Measurements from ENCODE around the gene ERBB3. TPM values are rescaled to one million over a fixed set of nuclear protein-coding genes. Genes with fewer than 3 reads are reported as not detected.

Gene ERBB3
- total RNA-seq, 3 donors from 2014 or later = 0.48 to 187 (median 119) TPM

DNA sequence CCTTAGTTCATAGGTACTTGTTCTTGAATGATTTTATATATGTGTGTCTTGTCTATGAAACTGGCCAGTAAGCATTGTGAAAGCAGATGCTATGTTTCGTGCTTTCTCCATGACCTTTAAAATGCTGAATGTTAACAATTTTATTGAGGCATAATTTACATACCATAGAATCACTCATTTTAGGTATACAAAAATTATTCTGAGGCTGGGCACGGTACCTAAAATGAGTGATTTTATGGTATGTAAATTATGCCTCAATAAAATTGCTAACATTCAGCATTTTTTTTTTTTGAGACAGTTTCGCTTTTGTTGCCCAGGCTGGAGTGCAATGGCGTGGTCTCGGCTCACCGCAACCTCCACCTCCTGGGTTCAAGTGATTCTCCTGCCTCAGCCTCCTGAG lies 54.9 kb downstream of the ERBB3 start:
- Histone ChIP-seq H3K27ac (no peak overlapping the region), H3K36me3 (peaks cover 5% of the 10 kb centered on the region), H3K27me3 (no peaks in the 10 kb centered on the region), H3K4me1 (no peaks in the 10 kb centered on the region), H3K4me3 (no peak overlapping the region), H3K9me3 (no peaks in the 10 kb centered on the region)
- intact Hi-C loops (cut with DNase I; ENCODE audit: low total_unique reads) = no loop called here
- no peak for DNase-seq (ENCODE audit: low spot score in 2 of 2)
- no peak for TF ChIP-seq POLR2AphosphoS5 (IDR thresholded peaks at IDR 0.05)
- TF ChIP-seq, protein P1, sequence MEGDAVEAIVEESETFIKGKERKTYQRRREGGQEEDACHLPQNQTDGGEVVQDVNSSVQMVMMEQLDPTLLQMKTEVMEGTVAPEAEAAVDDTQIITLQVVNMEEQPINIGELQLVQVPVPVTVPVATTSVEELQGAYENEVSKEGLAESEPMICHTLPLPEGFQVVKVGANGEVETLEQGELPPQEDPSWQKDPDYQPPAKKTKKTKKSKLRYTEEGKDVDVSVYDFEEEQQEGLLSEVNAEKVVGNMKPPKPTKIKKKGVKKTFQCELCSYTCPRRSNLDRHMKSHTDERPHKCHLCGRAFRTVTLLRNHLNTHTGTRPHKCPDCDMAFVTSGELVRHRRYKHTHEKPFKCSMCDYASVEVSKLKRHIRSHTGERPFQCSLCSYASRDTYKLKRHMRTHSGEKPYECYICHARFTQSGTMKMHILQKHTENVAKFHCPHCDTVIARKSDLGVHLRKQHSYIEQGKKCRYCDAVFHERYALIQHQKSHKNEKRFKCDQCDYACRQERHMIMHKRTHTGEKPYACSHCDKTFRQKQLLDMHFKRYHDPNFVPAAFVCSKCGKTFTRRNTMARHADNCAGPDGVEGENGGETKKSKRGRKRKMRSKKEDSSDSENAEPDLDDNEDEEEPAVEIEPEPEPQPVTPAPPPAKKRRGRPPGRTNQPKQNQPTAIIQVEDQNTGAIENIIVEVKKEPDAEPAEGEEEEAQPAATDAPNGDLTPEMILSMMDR (IDR thresholded peaks at IDR 0.05) = no peak
- TF ChIP-seq POLR2A (IDR thresholded peaks at IDR 0.05) = no peak

DNA sequence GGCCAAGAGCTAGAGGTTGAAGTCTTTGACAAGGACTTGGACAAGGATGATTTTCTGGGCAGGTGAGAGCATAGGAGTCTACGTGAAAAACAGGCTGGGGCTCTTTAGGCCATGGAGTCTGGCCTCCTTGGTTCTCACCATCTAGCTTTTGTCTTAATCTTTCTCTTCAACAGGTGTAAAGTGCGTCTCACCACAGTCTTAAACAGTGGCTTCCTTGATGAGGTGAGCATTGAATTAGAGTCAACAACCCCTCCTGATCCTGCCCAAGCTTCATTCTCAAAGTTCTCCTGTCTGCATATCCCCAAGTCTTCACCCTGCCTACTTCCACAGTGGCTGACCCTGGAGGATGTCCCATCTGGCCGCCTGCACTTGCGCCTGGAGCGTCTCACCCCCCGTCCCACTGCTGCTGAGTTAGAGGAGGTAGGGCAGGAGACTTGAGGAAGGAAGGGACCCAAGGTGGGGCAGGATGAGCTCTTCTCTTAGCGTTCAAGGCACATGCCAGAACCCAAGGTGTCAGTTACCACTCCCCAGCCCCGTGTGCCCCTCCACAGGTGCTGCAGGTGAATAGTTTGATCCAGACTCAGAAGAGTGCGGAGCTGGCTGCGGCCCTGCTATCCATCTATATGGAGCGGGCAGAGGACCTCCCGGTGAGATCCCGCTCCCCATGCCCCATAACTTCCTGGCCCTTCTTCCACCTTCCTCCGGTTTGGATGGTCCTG lies 58.0 kb downstream of the ERBB3 start:
- no peak overlapping the region for H3K27ac ChIP-seq
- no peak overlapping the region for H3K4me3 ChIP-seq
- intact Hi-C loops (cut with DNase I; ENCODE audit: low total_unique reads) = no loop called here
- no peaks in the 10 kb centered on the region for H3K36me3 ChIP-seq
- TF ChIP-seq, protein P1 (IDR thresholded peaks at IDR 0.05) = no peak
- TF ChIP-seq POLR2A (IDR thresholded peaks at IDR 0.05) (no peak), POLR2AphosphoS5 (IDR thresholded peaks at IDR 0.05) (no peak)
- no peaks in the 10 kb centered on the region for H3K27me3 ChIP-seq
- H3K9me3 ChIP-seq = no peaks in the 10 kb centered on the region
- H3K4me1 ChIP-seq = no peaks in the 10 kb centered on the region
- DNase-seq (ENCODE audit: low spot score in 2 of 2) = no peak

DNA sequence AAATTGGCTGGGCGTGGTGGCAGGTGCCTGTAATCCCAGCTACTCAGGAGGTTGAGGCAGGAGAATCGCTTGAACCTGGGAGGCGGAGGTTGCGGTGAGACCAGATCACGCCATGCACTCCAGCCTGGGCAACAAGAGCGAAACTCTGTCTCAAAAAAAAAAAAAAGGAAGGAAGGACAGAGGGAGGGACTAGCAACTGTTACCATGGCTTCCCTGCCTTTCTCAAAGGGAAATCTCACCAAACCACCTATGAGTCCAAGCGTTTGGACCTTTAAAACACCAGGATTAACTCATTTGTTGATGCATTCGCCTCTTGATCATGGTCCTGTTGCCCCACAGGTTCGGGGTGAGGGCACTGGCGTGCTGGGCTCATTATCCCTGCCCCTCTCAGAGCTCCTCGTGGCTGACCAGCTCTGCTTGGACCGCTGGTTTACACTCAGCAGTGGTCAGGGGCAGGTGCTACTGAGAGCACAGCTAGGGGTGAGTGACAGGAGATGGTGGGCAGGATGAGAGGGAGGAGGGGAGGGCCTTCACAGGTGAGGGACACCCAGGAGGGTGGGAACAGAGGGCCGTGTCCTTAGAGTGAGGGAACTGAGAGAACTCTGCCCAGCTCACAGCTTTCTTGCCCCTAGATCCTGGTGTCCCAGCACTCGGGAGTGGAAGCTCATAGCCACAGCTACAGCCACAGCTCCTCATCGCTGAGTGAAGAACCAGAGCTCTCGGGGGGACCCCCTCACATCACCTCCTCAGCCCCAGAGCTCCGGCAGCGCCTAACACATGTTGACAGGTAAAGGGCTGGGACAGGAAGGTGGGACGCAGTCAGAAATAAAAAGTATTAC lies 62.2 kb downstream of the ERBB3 start:
- intact Hi-C loops (cut with DNase I; ENCODE audit: low total_unique reads) = no loop called here
- H3K27me3 ChIP-seq = no peaks in the 10 kb centered on the region
- no peak overlapping the region for H3K4me3 ChIP-seq
- no peaks in the 10 kb centered on the region for H3K9me3 ChIP-seq
- H3K36me3 ChIP-seq = peaks cover 9% of the 10 kb centered on the region
- no peaks in the 10 kb centered on the region for H3K4me1 ChIP-seq
- DNase-seq (ENCODE audit: low spot score in 2 of 2) = no peak
- TF ChIP-seq, protein P1 (IDR thresholded peaks at IDR 0.05) = no peak
- TF ChIP-seq POLR2AphosphoS5 (IDR thresholded peaks at IDR 0.05) (no peak), POLR2A (IDR thresholded peaks at IDR 0.05) (no peak)
- peak overlapping the region in 1 of 2 donors; percentile 45 for H3K27ac ChIP-seq

DNA sequence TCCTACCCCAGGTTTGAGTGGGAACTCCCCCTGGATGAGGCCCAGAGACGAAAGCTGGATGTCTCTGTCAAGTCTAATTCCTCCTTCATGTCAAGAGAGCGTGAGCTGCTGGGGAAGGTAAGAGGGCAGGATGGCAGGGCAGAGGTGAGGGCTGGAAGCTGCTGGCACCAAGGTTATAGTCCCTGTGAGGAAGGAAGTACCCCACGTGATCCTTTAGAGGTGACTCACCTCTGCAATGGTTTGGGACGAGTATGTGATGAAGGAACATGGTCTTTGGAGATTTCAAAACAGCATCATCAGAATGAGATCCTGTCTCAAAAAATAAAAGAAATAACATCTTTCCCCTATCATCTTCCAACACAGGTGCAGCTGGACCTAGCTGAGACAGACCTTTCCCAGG lies 63.3 kb downstream of the ERBB3 start:
- Histone ChIP-seq H3K27ac (peak overlapping the region; percentile 45 to 72), H3K36me3 (peaks cover 9% of the 10 kb centered on the region), H3K4me3 (no peak overlapping the region), H3K9me3 (no peaks in the 10 kb centered on the region), H3K4me1 (no peaks in the 10 kb centered on the region), H3K27me3 (no peaks in the 10 kb centered on the region)
- TF ChIP-seq POLR2A (IDR thresholded peaks at IDR 0.05) (no peak), POLR2AphosphoS5 (IDR thresholded peaks at IDR 0.05) (no peak)
- TF ChIP-seq, protein P1 (IDR thresholded peaks at IDR 0.05) = no peak
- DNase-seq (ENCODE audit: low spot score in 2 of 2) = no peak
- intact Hi-C loops (cut with DNase I; ENCODE audit: low total_unique reads) = no loop called here

DNA sequence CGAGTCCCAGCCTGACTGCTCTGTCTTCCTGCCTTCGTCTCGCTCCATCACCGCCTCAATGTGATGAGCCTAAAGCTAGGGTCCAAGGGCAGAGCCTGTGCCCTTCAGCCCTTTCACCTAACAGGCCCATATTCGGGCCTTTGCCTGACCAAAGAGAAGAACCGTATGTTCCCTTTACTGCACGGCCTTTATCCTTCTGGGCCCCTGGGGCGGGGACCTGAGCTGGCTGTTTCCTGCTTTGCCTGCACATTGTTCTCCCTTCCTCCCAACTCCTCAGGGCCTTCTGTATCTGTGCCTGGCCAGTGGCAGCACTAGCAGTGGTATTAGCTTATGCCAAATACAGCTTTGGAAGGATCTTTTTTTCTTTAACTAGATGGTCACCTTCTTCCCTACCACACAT lies 63.9 kb downstream of the ERBB3 start:
- H3K27me3 ChIP-seq = no peaks in the 10 kb centered on the region
- intact Hi-C loops (cut with DNase I; ENCODE audit: low total_unique reads) = no loop called here
- H3K27ac ChIP-seq = peak overlapping the region; percentile 45 to 72
- H3K36me3 ChIP-seq = peaks cover 9% of the 10 kb centered on the region
- no peak overlapping the region for H3K4me3 ChIP-seq
- no peak for DNase-seq (ENCODE audit: low spot score in 2 of 2)
- no peaks in the 10 kb centered on the region for H3K9me3 ChIP-seq
- H3K4me1 ChIP-seq = no peaks in the 10 kb centered on the region
- TF ChIP-seq, protein P1 (IDR thresholded peaks at IDR 0.05) = no peak
- TF ChIP-seq POLR2AphosphoS5 (IDR thresholded peaks at IDR 0.05) = peak in 1 of 3 donors; percentile 47

All from breast epithelium (tissue), 4 donors.